ENCODE measurements around the gene TIGD7. TPM values are rescaled to one million over a fixed set of nuclear protein-coding genes. Genes with fewer than 3 reads are reported as not detected.
"Not testable (repeated sequence)": the region's sequence is repeated elsewhere in the genome, so short reads cannot be mapped to it uniquely, and the experiment has no call there.

The TIGD7 gene
- total RNA-seq, 1 donor from 2014 or later = 9.4 TPM

- no peak for DNase-seq
- intact Hi-C loops (cut with DNase I) = loop anchor here (10.0 kb wide), 1 partner anchor 221 kb away; the partner anchor contains the start of gene CLUAP1
- no peak for ATAC-seq (ENCODE audit: poor library complexity)
Measured at GRCh38 chr16:3283543-3284447, 21.4 kb downstream of the TIGD7 start.

GRCh38 chr16:3282730-3283542 lies 22.3 kb downstream of the TIGD7 start, which contains the start of gene ZNF263:
TSS of gene ZNF263 (plus strand) at chr16:3283491. CDS start at chr16:3283819, 328 bp downstream.
- intact Hi-C loops (cut with DNase I) = loop anchor here (10.0 kb wide), 1 partner anchor 222 kb away; the partner anchor contains the start of gene CLUAP1
- ATAC-seq (ENCODE audit: poor library complexity) (peak; percentile 97), DNase-seq (peak; percentile 96)

- intact Hi-C loops (cut with DNase I) = loop anchor here (10.0 kb wide), 1 partner anchor 223 kb away; the partner anchor contains the start of gene CLUAP1
- DNase-seq = no peak
Measured at GRCh38 chr16:3282103-3282729, 23.0 kb downstream of the TIGD7 start.

GRCh38 chr16:3281222-3281820 lies 23.9 kb downstream of the TIGD7 start:
- no peak for DNase-seq
- intact Hi-C loops (cut with DNase I) = loop anchor here (10.0 kb wide), 1 partner anchor 223 kb away; the partner anchor contains the start of gene CLUAP1
- ATAC-seq (ENCODE audit: poor library complexity) = no peak

More at GRCh38 chr16:3282103-3282729, 23.0 kb downstream of the TIGD7 start:
- ATAC-seq (ENCODE audit: poor library complexity) = peak; percentile 45

DNA sequence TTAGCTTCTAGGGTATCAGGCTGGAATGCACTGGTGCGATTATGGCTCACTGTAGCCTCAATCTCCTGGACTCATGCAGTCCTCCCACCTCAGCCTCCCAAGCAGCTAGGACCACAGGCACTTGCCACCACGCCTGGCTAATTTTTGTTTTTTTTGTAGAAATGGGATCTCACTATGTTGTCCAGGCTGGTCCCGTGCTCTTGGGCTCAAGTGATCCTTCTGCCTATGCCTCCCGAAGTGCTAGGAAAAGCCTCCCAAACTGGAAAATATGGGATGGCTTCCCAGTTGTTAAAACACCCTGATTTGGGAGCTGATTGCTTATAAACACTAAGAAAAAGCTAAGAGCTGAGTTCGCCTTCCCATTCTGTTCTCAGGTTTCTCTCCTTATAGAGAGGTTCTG lies 28.6 kb downstream of the TIGD7 start:
- ATAC-seq (ENCODE audit: poor library complexity) (no peak), DNase-seq (no peak)
- intact Hi-C loops (cut with DNase I) = no loop called here

GRCh38 chr16:3274947-3275346 lies 30.3 kb downstream of the TIGD7 start:
- intact Hi-C loops (cut with DNase I) = no loop called here
- ATAC-seq (ENCODE audit: poor library complexity) = no peak
- DNase-seq = no peak

GRCh38 chr16:3274490-3274889 lies 30.7 kb downstream of the TIGD7 start:
- ATAC-seq (ENCODE audit: poor library complexity) (no peak), DNase-seq (no peak)
- intact Hi-C loops (cut with DNase I) = no loop called here

- DNase-seq; ATAC-seq (ENCODE audit: poor library complexity); intact Hi-C loops (cut with DNase I): not testable (repeated sequence)
Measured at GRCh38 chr16:3271281-3271680, 33.9 kb downstream of the TIGD7 start.

GRCh38 chr16:3270718-3271117 lies 34.5 kb downstream of the TIGD7 start:
- DNase-seq; intact Hi-C loops (cut with DNase I); ATAC-seq (ENCODE audit: poor library complexity): not testable (repeated sequence)

- intact Hi-C loops (cut with DNase I) = no loop called here
- DNase-seq (no peak), ATAC-seq (ENCODE audit: poor library complexity) (no peak)
Measured at GRCh38 chr16:3268294-3268693, 36.9 kb downstream of the TIGD7 start.

GRCh38 chr16:3266873-3267537 lies 38.2 kb downstream of the TIGD7 start:
- ATAC-seq (ENCODE audit: poor library complexity) (no peak), DNase-seq (no peak)
- intact Hi-C loops (cut with DNase I) = no loop called here

DNA sequence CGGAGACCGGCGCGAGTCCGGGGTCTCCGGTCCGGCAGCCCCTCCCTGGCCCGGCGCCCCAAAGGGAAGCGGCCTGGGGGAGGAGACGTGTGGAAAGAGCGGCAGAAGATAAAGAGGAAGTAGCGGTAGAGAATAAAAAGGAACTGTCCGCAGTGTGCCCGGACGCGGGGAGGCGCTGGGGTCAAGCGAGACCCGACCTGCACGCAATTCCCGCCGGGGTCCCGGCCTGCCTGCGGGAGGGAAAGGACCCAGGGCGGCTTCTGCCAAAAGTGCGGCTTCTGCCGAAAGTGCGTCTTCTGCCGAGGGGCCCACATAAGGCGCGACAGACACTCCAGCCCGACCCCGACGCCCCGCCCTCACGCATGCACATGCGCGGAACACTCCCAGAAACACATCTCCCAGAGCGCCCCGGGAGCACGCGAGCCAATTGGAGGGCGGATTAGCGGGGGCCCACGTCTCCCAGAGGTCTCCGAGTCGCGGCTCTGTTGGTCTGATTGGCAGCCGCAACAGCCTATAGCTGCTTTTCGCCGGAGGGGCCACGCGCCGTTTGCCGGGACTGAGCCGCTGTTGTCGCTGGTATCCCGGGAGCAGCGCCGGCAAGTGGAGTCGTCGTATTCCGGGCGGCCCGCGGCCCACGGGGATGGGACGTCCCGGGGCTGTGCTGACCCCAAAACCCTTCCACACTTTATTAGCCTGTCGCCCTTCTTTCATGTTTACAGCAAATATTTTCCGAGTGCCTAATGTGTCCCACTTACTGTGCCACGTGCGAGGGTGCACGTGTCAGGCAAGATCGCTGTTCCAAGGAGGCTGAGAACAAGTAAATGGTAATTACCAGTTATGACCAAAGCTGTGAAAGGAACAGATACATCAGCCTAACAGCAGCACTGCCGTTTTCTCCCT lies 40.8 kb downstream of the TIGD7 start:
- intact Hi-C loops (cut with DNase I) = loop anchor here (2.0 to 5.0 kb wide), 2 partner anchors 40 to 193 kb away; partner anchors contain the start of genes TIGD7 and ZNF75A
- ATAC-seq (ENCODE audit: poor library complexity) = peak; percentile 96
- DNase-seq = peak; percentile 98

DNA sequence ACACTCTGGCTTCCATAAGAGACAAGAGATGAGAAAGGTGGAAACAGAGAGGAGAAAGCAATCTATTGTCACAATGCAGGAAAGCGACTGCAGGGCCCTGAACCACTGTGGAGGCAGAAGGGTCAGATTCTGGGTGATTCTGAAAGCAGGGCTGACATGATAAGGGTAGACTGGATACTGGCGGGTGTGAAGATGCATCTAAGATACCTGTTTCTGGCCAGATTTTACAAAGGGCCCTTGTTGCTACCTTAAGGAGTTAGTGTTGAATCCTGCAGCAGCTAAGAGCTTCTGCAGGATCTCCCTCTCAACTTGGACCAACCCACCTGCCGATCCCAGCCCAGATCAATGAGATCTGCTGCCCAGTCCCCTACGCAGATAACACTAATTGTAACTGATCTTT lies 42.7 kb downstream of the TIGD7 start:
- ATAC-seq (ENCODE audit: poor library complexity) = no peak
- intact Hi-C loops (cut with DNase I) = loop anchor here (5.0 kb wide), 1 partner anchor 195 kb away; no protein-coding TSS in a partner anchor
- DNase-seq = no peak

DNA sequence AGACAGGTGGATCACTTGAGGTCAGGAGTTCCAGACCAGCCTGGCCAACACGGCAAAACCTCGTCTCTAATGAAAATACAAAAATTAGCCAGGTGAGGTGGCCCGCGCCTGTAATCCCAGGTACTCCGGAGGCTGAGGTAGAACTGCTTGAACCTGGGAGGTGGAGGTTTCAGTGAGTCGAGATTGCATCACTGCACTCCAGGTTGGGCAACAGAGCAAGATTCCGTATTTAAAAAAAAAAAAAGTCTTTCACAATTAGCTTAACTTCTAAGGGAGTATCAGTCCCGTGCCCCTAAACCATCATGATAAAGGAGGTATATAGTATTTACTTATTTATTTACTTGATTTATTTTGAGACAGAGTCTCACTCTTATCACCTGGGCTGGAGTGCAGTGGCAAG lies 45.4 kb downstream of the TIGD7 start:
- intact Hi-C loops (cut with DNase I) = loop anchor here (5.0 kb wide), 1 partner anchor 197 kb away; no protein-coding TSS in a partner anchor
- ATAC-seq (ENCODE audit: poor library complexity) (no peak), DNase-seq (no peak)

GRCh38 chr16:3256866-3257465 lies 48.3 kb downstream of the TIGD7 start:
- no peak for ATAC-seq (ENCODE audit: poor library complexity)
- intact Hi-C loops (cut with DNase I) = no loop called here

DNA sequence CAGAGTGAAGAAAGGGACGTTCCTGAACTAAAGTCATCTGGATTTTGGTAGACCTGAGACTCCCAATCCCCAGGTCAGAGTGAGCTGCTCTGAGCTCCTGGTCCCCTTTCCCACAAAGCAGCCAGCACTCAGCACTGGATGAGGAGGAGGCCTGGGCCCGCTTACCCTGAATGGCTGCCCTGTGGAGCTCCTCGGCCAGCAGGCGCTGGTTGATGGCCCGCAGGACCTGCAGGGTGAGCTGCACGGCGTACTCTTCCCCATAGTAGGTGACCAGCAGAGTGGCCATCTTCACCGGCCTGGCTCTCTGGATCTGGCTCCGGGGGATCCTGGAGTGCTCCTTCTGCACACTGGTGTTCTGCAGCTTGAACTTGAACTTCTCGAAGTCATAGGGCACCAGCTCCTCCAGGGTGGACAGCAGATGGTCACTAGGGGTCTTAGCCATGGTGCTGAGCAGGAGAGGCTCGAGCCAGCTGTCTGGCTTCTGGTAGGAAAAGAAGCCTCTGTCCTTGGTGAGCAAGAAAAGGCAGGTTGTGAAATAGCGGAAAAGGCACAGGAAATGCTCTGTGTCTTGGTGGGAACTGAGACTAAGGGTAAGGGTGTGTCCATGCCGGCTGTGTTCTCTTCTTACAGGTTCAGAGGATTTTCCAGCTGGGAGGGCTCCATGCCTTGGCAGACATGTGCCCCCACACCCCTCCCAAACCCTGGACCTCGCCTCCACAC lies 48.9 kb downstream of the TIGD7 start, which contains the start of gene MEFV:
Gene MEFV (minus strand): TSS at position 488 of the 720 bp plus-strand sequence. CDS start 46 bp downstream, at position 442.
- ATAC-seq (ENCODE audit: poor library complexity) (peak; percentile 66), DNase-seq (no peak)
- intact Hi-C loops (cut with DNase I) = no loop called here

More at GRCh38 chr16:3256866-3257465, 48.3 kb downstream of the TIGD7 start:
- DNase-seq = no peak
